Stimulated activated CD8-positive, alpha-beta memory T cell treated with anti-CD3 and anti-CD28 coated beads, Interleukin-4, amount 100 ng/mL, for 48 hours (primary cell): ENCODE measurements around the gene NRG2.

Source experiments
- DNase-seq: peaks from one replicate; pipeline ENCODE4 v3.0.0-alpha.2; 2020

Gene NRG2

DNA sequence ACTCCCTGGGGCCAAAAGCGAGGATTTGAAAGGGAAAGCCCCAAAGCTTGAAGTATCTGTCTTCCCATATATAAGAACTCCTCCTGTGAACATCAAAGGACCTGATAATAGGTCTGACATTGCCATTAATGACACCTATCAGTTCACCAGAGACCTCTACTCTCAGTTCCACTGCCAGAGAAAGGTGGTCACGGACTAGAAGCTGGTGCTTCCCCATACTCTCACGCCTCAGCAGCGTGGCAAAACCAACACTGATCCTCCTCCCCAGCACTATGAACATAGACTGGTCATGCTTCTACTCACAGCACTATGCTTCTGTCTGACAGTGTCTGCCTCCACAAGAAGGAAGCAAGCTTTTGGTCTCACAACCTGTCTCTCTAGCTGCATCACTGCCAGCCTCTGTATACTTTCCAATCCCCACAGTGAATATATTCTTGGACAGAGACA lies 37.9 kb downstream of the NRG2 start:
- no peak for DNase-seq

DNA sequence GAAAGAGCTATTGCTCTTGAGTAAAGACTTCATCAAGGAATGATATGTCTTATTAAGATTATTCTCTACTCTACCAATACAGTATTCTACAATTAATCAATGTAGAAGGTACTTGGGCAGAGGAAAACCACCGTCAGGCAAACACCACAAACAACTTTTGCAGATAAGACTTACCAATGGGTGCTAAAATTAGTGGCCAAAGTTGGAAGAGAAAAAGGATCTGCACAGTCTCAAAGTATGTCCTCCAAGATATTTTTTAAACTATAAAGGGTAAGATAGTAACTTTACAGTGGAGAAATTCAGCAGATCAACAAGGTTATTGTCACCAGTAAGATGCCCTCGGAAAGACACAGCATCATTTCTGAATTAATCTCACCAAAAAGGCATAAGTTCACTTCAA lies 38.9 kb downstream of the NRG2 start:
- DNase-seq = no peak

DNA sequence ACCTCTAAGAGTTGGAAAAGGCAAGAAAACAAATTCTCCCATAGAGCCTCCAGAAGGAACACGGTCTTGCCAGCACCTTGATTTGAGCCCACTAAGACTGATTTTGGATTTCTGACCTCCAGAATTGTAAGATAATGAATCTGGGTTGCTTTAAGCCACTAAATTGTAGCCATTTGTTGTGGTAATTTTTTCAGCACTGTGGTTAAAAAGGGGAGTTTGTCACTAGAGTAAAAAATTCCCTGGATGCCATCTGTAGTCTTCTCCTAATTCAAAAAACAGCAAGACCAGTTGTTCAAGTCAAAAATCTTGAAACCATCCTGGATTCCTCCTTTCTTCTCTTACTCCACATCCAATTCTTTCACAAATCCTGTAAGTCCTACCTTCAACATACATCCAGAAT lies 39.6 kb downstream of the NRG2 start:
- DNase-seq = no peak

DNA sequence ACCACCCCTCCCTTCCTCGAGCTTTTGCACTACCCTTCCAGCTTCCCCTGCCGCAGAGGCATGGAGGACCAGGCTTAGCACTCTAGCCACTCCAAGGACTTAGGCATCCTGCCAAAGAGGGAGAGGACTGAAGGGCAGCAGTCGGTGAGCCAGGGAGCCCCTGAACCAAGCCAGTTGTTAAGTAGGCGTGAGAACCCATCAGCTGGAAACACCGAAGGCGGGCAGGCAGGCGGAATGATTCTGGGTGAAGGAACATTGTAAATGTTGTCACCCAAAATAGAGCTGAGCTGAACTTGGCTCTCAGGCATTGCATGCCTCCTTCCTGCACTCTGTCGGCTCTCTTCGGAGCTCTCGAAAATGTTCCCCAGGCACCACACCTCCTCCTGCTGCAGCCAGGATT lies 42.8 kb downstream of the NRG2 start:
- no peak for DNase-seq

DNA sequence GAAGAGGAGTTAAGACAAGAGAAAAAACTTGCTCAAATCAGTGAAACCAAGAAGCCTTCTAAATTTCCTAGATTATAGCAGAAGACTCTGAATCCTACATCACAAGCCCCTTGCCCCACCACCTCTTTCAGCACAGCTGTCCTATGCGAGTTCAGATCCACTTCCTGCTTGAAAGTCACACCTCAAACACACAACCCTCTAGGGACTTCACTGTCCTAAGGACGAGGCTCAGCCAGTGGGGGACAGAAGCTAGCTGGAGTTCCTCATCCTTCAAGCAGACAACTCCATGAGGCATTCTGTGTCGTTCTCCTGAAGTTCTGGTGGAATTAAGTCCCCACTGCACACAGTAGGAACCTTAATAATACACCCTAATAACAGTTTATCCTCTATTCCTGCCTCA lies 44.3 kb downstream of the NRG2 start:
- DNase-seq = no peak

DNA sequence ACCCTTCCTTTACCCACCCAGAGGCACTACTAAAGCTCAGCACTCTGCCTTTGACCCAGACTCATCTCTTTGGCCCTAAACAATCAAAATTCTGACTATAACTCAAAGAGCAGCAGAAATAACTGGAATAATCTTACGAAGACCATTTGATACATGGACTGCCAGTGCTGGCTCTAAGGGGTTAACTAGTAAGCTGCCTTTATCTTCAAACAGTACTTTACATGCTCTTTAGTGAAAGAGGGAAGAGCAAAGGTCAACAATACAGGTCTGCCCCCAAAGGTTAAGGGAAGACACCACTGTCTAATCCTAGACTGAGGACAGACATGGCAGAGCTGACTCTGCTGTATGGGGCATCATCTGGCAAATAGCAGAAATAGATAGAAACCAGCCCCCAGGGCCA lies 45.8 kb downstream of the NRG2 start:
- DNase-seq = no peak

DNA sequence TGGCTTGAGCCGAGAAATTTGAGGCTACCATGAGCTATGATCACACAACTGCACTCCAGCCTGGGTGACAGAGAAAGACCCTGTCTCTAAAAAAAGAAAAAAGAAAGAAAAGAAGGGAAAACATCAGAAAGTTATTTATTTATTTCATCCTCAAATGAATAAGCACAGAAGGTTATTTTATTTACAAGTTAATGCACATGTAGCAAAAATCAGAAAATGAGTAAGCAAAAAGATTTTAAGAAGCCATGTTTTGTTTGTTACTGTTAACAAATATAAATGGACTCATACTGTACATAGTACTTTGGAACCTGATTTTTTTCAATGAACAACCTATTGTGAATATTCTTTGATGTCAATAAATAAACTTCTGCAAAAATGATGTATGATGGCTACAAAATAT lies 47.2 kb downstream of the NRG2 start:
- no peak for DNase-seq

DNA sequence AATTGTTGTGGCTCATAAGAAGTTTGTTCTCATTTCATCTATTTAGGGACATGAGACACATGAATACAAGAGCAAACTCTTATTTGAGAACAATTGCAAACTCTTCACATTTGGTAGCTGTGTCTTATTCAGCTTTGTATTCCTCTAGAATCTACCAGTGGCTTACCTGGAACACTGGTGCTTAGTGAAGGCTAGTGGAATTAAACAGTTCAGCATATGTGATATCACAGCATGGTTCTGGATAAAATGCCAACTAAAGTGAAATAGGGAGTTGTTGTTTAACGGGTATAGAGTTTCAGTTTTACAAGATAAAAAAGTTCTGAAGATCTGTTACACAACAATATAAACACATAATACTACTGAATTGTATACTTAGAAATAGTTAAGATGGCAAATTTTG lies 48.9 kb downstream of the NRG2 start:
- no peak for DNase-seq

DNA sequence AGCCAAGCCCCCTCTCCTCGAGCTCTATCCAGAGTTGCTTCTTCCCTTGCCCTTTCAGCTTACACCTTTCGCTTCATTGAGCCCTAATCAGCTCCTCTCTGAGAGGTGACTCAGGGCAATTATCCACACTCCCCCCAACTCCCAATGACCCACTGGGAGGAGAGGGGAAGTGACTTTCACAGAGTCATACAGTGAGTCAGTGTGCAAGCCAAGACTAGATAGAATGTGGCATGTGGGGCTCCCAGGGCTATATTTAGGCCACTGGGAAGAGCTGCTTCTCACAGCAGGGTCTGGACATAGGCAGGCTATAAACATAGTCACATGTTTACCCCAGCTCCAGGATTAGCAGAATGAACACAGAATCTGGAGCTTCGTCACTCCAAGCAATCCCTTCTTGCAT lies 57.4 kb downstream of the NRG2 start:
- no peak for DNase-seq

DNA sequence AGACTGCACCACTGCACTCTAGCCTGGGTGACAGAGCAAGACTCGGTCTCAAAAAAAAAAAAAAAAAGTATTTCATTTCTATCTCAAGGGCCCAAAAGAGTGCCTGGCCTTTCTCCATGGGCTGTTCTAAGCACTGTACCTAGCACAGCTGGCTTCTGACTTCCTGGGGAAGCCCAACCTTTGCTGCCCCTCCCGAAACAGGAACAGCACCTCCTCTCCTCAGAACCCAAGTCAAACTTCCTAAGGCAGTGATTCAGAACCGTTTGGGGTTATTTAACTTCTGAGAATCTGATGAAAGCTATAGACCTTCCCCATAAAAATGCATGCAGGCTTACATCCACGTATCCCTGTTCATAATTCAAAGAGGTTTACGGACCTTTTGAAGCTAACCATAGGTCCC lies 57.8 kb downstream of the NRG2 start:
- no peak for DNase-seq

DNA sequence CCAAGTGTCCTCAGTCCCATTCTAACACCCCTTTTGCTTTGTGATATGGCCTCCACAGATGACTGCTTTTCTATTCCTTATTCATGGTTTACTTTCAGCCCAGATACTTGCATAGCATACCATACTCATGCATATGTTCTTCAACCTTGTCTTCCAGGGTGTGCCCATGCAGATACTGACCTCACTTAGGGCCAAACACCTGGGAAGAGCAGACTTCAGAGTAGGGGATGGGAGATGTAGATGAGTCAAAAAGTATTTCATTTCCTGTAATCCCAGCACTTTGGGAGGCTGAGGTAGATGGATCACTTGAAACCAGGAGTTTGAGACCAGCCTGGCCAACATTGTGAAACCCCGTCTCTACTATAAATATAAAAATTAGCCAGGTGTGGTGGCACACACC lies 58.3 kb downstream of the NRG2 start:
- DNase-seq = no peak

DNA sequence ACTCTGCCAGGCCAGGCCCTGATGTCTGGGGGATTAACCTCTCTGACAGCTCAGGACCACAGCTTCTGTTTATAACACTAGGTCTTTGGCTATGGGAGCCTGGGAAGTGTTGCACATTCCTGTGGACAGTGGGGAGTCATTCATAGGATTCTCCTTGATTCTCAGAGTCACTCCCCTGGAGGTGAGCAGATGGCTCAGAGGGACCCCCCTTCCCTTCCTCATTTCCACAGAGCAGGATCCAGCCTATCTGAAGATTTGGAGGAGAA lies 60.2 kb downstream of the NRG2 start:
- DNase-seq = no peak

DNA sequence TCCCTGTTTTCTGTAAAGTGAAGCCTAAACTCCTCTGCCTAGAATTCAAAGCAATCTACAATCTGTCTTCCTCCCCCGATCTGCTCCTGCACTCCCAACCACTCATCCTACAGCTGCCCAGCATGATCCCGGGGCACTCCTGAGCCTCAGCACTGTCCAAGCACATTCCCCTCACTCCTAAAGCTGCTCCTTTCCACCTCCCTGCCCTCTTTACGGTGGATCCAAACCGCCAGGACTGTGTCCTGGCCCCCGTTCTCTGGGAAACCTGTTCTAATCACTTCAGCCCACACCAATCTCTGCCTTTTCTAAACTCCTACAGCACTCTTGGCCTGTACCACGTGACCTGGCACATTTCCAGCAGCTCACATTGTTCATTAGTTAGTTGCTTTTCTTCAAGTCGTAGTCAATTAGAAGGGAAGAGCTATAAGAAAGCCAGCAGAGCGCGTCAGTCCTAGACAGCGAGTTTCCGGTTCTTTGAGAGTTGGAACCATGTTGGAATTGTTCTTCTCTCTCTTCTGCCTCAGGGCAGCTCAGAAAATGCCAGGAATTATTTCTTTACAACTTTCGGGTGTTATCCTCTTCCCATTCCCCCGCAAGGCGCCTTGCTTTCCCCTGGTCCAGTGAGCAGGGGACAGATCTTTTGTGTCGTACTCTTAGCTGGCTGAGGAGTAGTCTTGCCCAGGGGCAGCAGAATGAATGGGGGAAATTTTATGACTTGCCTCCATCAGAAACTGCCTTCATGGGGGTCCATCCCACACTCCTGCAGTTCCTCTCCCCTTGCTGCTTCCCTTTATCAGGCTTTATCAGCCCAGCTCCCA lies 60.7 kb downstream of the NRG2 start:
- no peak for DNase-seq

DNA sequence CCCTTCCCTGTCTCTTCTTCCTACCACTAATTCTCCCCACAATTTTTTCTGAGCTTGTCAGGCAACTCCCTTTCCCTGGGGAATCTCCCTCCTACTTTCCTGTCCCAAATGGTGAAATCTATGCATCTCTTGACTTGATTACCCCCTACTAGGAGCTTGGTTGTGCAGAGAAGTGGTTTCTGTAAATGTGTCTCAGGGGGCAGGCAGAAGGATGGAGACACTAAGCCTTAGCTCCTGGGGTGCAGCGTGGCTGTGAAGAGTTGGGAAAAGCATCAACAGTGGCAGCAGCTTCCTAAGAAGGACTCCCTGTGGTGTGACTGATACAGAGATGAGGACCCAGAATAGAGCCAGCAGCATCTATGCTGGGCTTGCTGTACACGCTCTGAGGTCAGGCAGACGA lies 62.3 kb downstream of the NRG2 start:
- DNase-seq = no peak

DNA sequence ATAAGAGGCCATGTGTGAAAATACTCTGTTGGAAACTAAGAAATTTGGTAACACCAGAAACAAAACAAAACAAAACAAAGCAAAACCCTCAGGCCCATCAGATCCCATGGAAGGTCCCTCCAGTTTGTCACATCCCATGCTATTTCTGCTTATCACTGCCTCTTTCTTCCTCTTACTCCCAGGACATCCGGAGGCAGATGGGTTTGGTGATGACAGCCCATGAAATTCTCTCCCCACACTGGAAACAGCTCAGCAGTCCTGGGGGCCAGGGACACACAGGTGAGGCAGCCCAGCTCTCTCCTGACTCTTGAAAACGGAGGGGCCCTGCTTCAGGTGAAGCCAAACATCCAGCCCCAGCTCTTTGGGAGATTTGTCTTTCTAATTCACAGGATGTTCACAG lies 63.2 kb downstream of the NRG2 start:
- no peak for DNase-seq

DNA sequence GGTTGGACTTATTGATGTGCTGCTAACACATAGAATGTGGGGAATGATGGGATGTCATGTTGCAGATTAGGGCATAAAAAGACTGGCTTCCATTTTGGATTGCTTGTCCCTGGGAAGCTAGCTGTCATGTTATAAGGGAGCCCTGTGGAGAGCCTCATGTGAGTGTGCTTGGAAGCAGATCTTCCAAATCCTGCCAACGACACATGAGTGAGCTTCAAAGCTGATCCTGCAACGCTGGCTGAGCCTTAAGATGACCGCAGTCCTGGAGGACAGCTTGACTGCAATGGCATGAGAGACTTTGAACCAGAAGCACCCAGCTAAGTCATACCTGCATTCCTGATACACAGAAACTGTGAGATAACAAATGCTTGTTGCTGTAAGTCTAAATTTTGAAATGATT lies 63.6 kb downstream of the NRG2 start:
- DNase-seq = no peak

DNA sequence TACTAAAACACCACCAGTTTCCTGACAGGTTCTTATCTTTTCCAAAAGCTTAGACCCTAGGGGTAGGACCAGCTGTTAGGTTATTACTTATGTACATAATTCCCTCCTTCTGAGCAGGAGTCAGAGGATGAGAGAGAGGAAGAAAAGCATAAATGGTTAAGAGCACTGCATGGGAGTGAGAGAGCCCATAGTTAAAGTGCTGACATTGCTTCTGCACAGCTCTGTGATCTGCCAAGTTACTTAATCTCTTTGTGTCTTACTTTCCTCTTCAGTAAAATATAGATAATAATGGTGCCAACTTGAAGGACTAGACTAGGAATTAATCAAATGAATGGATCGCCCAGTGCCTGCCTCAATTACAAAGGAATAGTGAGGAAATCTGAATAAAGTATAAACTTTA lies 66.4 kb downstream of the NRG2 start:
- no peak for DNase-seq

DNA sequence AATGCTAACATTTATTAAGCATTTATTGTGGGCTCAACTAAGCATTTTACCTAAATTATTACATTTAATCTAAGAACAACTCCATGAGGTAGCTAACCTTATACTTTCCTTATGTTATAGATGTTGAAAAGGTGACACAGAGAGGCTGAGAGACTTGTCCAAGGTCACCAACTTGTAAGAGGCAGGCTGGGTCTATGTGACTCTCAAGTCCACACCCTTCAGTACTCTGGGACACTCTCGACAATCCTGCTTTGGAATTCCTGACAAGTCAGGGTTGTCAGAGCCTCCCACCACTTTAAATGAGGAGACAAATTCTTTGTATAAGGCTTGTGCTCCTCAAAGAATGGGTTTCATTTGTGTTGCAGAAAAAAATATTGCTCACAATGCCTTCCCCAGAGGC lies 67.2 kb downstream of the NRG2 start:
- no peak for DNase-seq

DNA sequence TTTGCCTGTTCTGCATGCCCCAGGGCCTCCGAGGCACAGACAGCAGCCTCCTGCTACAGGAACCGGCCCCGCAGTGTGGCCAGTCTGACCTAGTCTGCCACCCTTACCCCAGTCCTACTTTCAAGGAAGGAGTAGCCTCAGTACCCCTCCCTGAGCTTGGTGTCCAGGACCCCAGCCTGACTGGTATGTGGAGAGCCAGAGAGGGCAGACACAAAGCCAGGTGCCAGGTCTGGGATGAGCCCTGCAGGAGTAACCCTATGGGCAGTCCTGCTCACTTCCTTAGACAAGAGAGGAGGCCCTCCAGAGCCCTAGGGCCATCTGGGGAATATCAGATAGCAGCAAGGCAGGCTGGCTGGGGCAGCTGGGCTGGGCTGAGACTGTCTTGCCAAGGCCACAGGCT lies 67.8 kb downstream of the NRG2 start:
- no peak for DNase-seq

DNA sequence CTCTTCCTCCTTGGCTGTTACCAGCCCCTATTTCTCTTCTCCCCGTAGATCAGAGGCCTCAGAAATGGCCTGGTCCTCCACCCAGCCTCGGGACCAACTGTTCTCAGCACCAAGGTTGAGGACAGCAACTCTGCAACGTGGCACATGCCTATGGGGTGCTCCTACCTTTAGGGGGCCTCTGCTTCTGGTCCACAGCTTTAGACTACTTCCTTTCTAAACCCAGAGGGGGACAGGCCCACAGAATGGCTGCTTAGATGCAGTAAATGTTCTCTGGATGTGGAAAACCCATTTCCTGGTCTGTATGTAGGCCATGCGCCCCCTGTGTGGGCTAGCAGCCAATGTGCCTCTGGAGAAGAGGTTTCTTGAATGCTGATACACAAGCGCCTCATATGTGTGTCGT lies 68.4 kb downstream of the NRG2 start:
- DNase-seq = peak; percentile 19

DNA sequence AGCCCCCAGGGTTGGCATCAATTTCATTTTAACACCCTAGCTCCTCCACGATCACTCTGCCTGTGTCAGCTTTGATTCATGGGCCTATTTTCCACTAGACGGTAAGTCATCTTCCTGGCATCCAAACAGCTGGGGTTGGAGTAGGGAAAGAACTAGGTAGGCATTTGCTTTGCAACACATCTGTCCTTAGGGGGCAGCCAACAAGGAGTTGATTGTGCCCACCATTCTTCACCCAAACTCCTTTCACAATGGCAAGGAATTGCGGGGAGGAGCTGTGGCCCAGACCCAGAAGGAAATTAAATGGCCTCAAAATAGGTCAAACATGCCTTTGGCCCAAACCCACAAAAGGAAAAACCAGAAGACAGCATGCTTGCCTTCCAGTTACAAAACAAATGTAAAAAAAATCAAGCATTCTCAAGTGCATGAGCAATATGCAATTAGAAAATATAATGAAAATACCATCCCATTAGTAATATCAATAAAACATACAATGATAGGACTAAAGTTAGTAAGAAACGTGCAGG lies 71.8 kb downstream of the NRG2 start:
- peak; percentile 4 for DNase-seq

DNA sequence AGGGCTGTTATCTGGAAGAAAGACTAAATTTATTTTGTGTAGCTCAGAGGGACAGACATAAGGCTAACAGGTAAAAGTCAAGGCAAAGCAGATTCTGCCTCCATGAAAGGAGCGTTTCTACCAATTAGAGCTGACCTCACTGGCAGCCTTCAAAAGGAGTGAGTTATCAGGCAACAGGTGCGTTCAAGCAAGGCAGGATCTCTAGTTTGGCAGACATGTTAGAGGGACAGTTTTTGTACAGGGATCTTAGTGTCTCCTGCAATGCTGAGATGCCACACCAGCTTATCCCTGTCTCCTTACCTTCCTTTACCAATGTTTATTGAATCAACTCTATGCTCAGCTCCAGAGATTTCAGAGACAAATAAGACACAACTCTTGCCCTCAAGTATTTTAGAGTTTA lies 73.8 kb downstream of the NRG2 start:
- no peak for DNase-seq

DNA sequence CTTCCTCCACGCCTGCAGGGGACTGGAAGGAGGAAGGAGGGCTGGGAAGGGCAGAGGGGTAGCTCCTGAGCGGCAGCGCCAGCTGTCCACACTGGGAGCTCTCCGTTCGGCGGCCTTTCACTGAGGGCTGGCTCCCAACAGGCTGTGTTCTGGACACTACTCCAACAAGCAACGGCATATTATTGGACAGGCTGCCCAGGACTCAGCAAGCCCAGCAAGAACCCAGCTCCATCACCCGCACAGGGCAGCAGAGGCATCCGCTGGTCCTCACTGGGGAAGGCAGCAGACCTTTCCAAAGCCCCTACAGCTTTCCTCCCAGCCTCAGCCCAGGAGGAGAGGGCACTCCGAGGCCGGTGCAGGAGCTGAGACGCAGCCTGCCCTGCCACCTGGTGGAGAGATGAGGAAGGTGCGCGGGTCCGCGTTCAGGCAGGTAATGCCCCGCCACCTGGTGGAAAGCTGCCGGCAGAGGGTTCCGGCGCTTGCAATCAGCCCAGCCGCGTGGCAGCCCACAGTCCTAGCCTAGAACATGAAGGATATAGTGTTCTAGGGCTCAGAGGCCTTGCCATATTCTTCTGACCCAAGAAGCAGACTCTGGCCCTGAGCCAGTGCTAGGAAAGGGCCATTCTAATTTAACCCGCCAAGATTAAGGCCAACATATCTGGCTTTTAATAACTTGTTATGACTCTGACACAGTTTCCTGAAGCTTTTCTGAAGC lies 74.4 kb downstream of the NRG2 start:
- DNase-seq = peak; percentile 96

DNA sequence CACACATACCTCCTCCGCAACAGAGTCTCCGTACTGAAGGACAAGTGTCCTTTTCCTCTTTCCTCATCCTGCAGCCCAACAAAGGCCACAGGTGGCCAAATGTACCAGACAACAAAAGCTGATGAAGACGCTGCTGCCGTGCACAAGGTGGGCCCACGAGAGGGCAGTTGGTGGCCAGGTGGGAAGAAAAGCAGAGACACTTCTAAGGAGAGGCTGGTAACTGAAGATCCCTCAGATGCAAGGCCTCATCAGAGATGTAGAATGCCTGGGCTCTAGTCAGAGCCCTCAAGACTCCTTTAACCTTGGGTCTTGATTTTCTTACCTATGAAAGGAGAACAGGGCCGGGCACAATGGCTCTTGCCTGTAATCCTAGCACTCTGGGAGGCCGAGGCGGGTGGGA lies 75.7 kb downstream of the NRG2 start:
- DNase-seq = no peak

DNA sequence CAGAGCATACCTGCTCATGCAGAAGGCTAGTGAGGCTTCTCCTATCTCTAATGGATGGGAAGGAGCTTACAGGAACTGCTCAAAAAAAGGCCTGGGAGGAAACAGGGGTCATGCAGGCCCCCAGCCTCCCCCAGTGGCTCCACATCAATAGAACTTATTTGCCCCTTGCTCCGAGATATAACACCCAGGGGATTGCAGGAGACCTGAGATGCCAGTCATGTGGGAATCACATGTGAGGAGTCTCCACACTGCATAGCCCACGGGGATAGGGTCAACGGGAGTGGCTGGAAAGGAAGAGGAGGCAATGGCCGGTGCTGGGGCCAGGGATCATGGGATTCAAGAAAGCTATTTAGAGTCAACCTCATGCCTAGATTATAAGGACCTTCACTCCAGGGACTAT lies 76.2 kb downstream of the NRG2 start:
- DNase-seq = no peak
